Measurements from ENCODE around the gene MAEA.

The MAEA gene

GRCh38 chr4:1289207-1290164 lies at the start of gene MAEA:
Gene MAEA (plus strand): TSS chr4:1289891. CDS start chr4:1289914, 23 bp downstream.
- in situ Hi-C loops (cut with HindIII; ENCODE audit: low sequenced_read_pairs): loop anchor here (10.0 kb wide), 1 partner anchor 315 kb away; the partner anchor contains the start of gene DGKQ

DNA sequence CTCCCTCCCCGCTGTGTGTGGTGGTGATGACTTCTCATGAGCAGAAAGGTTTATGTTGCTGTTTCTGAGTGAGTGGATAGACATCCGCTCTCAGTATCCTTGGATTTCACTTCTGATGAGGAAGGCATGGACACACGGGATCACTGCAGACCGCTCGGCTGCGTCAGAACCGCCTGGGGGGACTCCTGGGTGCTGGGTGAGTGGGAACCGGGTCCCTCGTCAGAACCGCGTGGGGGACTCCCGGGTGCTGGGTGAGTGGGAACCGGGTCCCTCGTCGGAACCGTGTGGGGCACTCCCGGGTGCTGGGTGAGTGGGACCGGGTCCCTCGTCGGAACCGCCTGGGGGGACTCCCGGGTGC lies 49.8 kb upstream of the MAEA start:
- in situ Hi-C loops (cut with HindIII; ENCODE audit: low sequenced_read_pairs): loop anchor here (5.0 kb wide), 3 partner anchors 88 to 268 kb away; partner anchors contain the start of gene DGKQ

- in situ Hi-C loops (cut with HindIII; ENCODE audit: low sequenced_read_pairs): loop anchor here (5.0 kb wide), 3 partner anchors 89 to 269 kb away; partner anchors contain the start of gene DGKQ
These were observed 48.8 kb upstream of the MAEA start for GRCh38 chr4:1240721-1241465.

DNA sequence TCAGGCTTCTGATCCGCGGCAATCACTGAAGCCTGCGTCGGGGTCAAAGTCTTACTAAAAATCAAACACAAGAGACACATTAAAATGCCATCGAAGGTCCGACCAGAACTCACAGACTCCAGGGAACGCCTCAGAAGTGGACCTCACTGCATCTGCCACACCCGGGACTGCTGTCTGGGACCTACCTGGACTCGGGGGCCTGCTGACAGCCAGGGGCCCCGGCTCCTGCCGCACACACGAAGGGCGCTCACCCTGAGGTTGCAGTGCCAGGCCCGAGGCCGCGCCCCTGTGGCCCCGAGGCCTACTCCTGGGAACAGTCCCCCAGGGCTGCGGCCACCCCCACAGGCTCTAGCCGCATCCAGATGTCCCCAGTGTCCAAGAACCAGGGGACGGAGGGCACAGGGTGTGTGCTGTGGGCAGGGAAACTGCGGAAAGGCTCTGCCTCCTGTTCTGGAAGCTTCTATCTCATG lies 48.2 kb upstream of the MAEA start:
- in situ Hi-C loops (cut with HindIII; ENCODE audit: low sequenced_read_pairs): loop anchor here (5.0 kb wide), 3 partner anchors 89 to 269 kb away; partner anchors contain the start of gene DGKQ

DNA sequence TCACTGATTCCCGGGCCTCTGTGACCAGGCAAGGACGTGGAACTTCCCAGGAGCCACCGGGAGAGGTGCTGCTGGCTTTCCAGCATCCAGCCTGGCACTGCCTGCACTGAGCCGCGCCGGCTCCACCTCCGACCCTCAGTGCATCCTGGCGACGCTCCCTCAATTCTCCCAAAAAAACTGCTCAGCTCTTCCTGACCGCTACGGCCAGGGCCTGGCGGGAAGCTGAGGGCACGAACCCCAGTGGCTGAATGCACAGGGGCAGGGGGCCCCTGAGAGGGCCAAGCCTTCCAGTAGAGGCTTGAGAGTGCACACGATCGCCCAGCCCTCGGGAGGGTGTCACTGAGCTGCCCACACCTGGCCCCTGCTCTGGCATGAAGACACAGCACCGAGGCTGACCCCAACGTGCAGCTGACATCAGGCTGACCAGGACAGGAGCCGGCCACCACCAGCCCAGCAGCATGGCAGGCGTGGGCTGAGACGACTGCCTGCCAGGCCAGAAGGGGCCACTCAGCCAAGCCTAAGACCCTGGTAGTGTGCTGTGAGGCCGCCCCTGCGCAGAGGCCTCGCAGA lies 47.7 kb upstream of the MAEA start:
- in situ Hi-C loops (cut with HindIII; ENCODE audit: low sequenced_read_pairs): loop anchor here (5.0 kb wide), 3 partner anchors 90 to 270 kb away; partner anchors contain the start of gene DGKQ

DNA sequence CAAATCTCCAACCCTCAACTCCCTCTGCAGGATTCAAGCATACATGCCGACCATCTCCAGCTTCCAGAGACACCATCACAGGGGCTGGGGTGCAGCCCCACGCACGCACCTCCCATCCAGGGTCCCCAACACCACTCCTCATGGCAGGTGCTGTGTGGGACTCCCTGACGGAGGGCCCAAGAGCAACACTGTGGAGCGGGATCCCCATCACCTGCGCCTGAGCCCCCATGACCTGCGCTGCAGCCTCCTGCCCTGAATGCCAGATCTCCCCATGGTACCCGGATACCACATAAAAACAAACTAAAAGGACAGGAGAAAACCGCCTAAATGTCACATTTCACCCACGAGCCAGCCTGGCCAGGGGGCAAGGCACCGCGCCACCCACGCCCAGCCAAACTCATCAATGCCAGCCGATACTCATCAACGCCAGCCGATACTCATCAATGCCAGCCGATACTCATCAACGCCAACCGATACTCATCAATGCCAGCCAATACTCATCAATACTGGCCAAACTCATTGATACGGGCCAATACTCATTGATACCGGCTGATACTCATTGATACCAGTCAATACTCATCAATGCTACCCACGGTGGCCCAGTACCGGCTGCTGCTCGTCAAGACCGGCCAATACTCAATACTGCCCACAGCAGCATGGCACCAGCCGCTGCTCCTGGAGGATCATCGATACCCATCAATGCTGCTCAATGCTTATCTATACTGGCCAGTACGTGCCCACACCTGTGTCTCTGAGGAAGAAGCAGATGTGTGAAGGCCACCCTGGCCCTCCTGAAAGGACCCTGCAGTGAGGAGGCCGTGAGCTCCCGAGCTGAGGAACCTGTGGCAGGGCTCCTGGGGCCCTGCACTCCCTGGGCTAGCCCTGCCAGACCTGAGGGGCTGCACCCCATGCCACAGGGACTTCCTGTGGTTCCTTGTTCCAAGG lies 46.9 kb upstream of the MAEA start:
- in situ Hi-C loops (cut with HindIII; ENCODE audit: low sequenced_read_pairs): loop anchor here (5.0 kb wide), 3 partner anchors 90 to 270 kb away; partner anchors contain the start of gene DGKQ

- in situ Hi-C loops (cut with HindIII; ENCODE audit: low sequenced_read_pairs): loop anchor here (5.0 kb wide), 3 partner anchors 89 to 271 kb away; partner anchors contain the start of gene DGKQ
These were observed 46.1 kb upstream of the MAEA start for GRCh38 chr4:1243451-1244080.

DNA sequence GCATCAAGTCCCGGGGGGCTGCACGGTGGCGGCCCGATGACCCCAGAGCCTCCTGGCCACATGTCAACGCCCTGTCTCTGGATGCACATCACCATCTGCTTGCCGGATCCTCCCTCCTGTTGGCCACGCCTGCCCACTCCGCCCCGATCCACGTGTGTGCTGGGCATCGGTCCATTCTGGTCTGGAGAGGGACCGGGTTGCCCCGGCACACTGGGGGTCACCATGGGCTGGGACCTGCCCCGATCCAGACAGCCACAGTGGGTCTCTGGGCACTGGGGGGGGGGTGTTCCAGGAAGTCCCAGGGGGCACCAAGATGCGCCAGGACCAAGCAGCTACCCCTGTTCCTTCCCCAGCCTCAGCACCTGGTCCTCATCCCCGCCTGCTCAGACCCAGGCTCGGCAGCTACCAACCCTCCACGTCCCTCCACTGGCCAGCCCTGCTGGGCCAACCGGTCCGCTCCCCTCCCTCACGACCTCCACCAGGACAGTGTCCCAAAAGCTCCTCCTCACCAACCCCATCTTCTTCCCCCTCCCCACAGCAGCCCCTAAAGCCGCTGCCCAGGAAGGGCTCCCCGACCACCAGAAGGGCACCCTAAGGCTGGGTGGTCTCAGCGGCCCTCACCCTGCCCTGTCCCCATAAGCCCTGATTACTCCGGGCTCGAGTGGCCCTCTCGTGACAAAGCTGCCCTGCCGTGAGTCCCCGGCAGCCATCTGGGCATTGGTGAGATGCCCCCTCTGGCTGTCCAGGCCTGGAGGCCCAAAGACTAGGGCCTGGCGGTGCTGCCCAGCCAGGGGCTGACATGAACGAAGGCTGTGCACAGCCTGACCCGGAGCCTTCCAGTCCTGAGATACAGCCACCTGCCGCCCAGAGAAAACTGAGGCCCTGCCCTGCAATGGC lies 45.4 kb upstream of the MAEA start:
- in situ Hi-C loops (cut with HindIII; ENCODE audit: low sequenced_read_pairs): loop anchor here (5.0 kb wide), 3 partner anchors 88 to 272 kb away; partner anchors contain the start of gene DGKQ

GRCh38 chr4:1244978-1245471 lies 44.7 kb upstream of the MAEA start:
- in situ Hi-C loops (cut with HindIII; ENCODE audit: low sequenced_read_pairs): loop anchor here (5.0 kb wide), 3 partner anchors 87 to 273 kb away; partner anchors contain the start of gene DGKQ

DNA sequence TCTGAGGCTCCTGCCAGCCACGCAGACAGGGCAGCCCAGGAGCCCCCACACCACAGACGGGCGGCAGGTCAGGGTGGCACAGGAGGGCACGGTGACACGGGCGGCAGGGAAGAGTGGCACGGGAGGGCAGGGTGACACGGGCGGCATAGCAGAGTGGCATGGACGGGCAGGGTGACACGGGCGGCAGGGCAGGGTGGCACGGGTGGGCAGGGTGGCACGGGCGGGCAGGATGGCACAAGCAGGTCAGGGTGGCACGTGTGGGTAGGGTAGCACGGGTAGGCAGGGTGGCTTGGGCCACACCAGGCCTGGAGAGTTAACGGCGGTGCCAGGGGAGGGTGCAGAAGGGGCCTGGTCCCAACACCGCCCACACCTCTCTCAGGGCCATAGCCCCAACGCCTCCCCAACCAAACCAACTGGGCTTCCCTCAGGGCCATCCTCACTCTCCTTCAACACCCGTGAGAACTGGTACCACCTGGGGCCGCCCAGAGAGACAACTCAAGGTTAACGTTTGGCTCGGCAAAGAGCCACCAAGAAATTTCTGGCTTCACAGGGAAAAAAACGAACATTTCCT lies 44.1 kb upstream of the MAEA start:
- in situ Hi-C loops (cut with HindIII; ENCODE audit: low sequenced_read_pairs): no loop called here

- in situ Hi-C loops (cut with HindIII; ENCODE audit: low sequenced_read_pairs): no loop called here
These were observed 43.4 kb upstream of the MAEA start for GRCh38 chr4:1246111-1246881.

GRCh38 chr4:1246901-1247863 lies 42.5 kb upstream of the MAEA start:
- in situ Hi-C loops (cut with HindIII; ENCODE audit: low sequenced_read_pairs): no loop called here

GRCh38 chr4:1247864-1248244 lies 41.8 kb upstream of the MAEA start:
- in situ Hi-C loops (cut with HindIII; ENCODE audit: low sequenced_read_pairs): no loop called here

- in situ Hi-C loops (cut with HindIII; ENCODE audit: low sequenced_read_pairs): no loop called here
These were observed 41.2 kb upstream of the MAEA start, which contains the start of gene CTBP1 for GRCh38 chr4:1248245-1249147. Gene CTBP1 (minus strand): TSS chr4:1249130. CDS start chr4:1241331, 7,799 bp downstream.
